GM23248 (cell line): ENCODE measurements around the gene FAM131C.

Source experiments
- EZH2 ChIP-seq: fragments of 200-600 bp; sonication (generic); IDR thresholded peaks from 2 replicates; pipeline ENCODE4 v1.6.1; 2018; ENCODE audit warnings: antibody characterized with exemption, mild to moderate bottlenecking; ENCODE audit not compliant: insufficient read depth, poor library complexity, severe bottlenecking
- EZH2phosphoT487 ChIP-seq: fragments of 200-600 bp; sonication (generic); IDR thresholded peaks from 2 replicates; pipeline ENCODE4 v1.6.1; 2018; ENCODE audit warnings: antibody characterized with exemption, moderate library complexity, mild to moderate bottlenecking, low read depth; ENCODE audit not compliant: insufficient read depth

DNA sequence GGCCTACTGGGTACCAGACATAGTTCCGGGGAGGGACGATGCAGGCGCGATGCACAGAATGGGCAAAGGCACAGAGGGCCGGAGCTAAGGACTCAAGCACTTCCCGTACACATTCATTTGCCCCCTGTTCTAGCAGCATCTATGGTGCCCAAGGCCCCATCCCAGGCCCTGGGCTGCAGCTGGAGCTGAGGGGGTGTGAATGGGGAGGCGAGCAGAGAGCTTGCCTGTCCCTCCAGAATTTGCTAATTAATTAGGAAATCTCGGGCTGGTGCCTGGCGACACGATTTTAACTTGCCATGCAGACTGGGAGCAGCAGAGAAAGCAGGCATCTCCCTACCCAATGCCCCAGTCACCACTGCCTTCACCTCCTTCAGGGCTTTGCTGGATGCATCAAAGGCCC lies 46.5 kb upstream of the FAM131C start:
- TF ChIP-seq EZH2 (no peak), EZH2phosphoT487 (no peak)
